ENCODE measurements around the gene SHC4. TPM values are rescaled to one million over a fixed set of nuclear protein-coding genes. Genes with fewer than 3 reads are reported as not detected.

SHC4 gene
- polyA plus RNA-seq, 3 donors: 0.09 TPM; not detected in 2

DNA sequence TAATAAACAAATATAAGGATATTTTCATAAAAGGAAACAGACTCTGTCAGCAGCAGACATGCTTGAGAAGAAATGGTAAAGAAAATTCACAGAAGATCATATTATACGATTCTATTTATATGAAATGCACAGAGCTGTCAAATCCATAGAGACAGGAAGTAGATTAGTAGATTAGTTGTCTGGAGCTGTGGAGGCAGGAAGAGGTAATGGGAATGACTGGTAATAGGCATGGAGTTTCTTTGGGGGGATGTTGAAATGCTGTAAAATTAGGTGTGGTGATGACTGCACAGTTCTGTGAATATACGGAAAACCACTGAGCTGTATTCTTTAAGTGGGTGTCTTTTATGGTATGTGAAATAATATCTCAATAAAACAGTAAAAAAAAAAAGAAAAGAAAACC lies 188.2 kb downstream of the SHC4 start:
- peaks cover 21 to 79% of the 10 kb centered on the region in 2 donors for H3K36me3 ChIP-seq (replicated peaks in 1 of 2; ENCODE audit: control insufficient read depth in 1 of 2, insufficient read depth in 2 of 2, low read length in 2 of 2)
- no peaks in the 10 kb centered on the region for H3K27me3 ChIP-seq (ENCODE audit: control insufficient read depth in 2 of 2, insufficient read depth in 2 of 2, low read length in 2 of 2)
- no peaks in the 10 kb centered on the region for H3K4me1 ChIP-seq (ENCODE audit: control insufficient read depth in 1 of 2, insufficient read depth in 2 of 2, low read length in 2 of 2)
- Mint-ChIP-seq H3K27ac (peak overlapping the region in 1 of 7 donors; percentile 17), H3K9me3 (peaks cover 0 to 3% (median 0%) of the 10 kb centered on the region in 7 donors), H3K36me3 (peaks cover 52 to 72% of the 10 kb centered on the region in 2 donors), H3K4me1 (no peaks in the 10 kb centered on the region), H3K4me3 (no peak overlapping the region), H3K27me3 (ENCODE audit: low read depth in 3 of 3) (no peaks in the 10 kb centered on the region)
- no peaks in the 10 kb centered on the region for H3K9me3 ChIP-seq (replicated peaks in 1 of 2; ENCODE audit: control insufficient read depth in 1 of 2, insufficient read depth in 1 of 2, low read length in 2 of 2)
- no CpG with 5 or more reads among the region's 2 CpGs for WGBS (ENCODE audit: insufficient coverage)
- H3K4me3 ChIP-seq (replicated peaks in 1 of 3; ENCODE audit: low read depth in 2 of 3, low read length in 3 of 3): no peak overlapping the region
- no peak overlapping the region for H2AFZ ChIP-seq (ENCODE audit: insufficient read depth, low read depth, low read length, poor library complexity, severe bottlenecking)
- no peak overlapping the region for H3K9ac ChIP-seq (ENCODE audit: insufficient read depth, low read length, poor library complexity, severe bottlenecking)
- H3K79me2 ChIP-seq (ENCODE audit: insufficient read depth, low read length): no peaks in the 10 kb centered on the region
- intact Hi-C loops (cut with micrococcal nuclease): no loop called here
- no peak overlapping the region for H3K27ac ChIP-seq (ENCODE audit: low read depth in 1 of 2, low read length in 2 of 2)
- H4K20me1 ChIP-seq (ENCODE audit: insufficient read depth, low read length): no peaks in the 10 kb centered on the region
- TF ChIP-seq, protein P1, sequence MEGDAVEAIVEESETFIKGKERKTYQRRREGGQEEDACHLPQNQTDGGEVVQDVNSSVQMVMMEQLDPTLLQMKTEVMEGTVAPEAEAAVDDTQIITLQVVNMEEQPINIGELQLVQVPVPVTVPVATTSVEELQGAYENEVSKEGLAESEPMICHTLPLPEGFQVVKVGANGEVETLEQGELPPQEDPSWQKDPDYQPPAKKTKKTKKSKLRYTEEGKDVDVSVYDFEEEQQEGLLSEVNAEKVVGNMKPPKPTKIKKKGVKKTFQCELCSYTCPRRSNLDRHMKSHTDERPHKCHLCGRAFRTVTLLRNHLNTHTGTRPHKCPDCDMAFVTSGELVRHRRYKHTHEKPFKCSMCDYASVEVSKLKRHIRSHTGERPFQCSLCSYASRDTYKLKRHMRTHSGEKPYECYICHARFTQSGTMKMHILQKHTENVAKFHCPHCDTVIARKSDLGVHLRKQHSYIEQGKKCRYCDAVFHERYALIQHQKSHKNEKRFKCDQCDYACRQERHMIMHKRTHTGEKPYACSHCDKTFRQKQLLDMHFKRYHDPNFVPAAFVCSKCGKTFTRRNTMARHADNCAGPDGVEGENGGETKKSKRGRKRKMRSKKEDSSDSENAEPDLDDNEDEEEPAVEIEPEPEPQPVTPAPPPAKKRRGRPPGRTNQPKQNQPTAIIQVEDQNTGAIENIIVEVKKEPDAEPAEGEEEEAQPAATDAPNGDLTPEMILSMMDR (IDR thresholded peaks at IDR 0.05): no peak
- DNase-seq: no peak
- H3K4me2 ChIP-seq (replicated peaks; ENCODE audit: extremely low read depth, low read length, poor library complexity, severe bottlenecking): no peak overlapping the region

- no peak for DNase-seq
- H3K36me3 ChIP-seq (replicated peaks in 1 of 2; ENCODE audit: control insufficient read depth in 1 of 2, insufficient read depth in 2 of 2, low read length in 2 of 2): peaks cover 23 to 79% of the 10 kb centered on the region in 2 donors
- Mint-ChIP-seq H3K27me3 (ENCODE audit: low read depth in 3 of 3) (no peaks in the 10 kb centered on the region), H3K4me3 (no peak overlapping the region), H3K27ac (peak overlapping the region in 1 of 7 donors; percentile 56), H3K36me3 (peaks cover 52 to 76% of the 10 kb centered on the region in 2 donors), H3K9me3 (peaks cover 0 to 3% (median 0%) of the 10 kb centered on the region in 7 donors), H3K4me1 (no peaks in the 10 kb centered on the region)
- H4K20me1 ChIP-seq (ENCODE audit: insufficient read depth, low read length): no peaks in the 10 kb centered on the region
- H3K79me2 ChIP-seq (ENCODE audit: insufficient read depth, low read length): no peaks in the 10 kb centered on the region
- no peak overlapping the region for H3K27ac ChIP-seq (ENCODE audit: low read depth in 1 of 2, low read length in 2 of 2)
- H3K4me2 ChIP-seq (replicated peaks; ENCODE audit: extremely low read depth, low read length, poor library complexity, severe bottlenecking): no peak overlapping the region
- no peaks in the 10 kb centered on the region for H3K4me1 ChIP-seq (ENCODE audit: control insufficient read depth in 1 of 2, insufficient read depth in 2 of 2, low read length in 2 of 2)
- TF ChIP-seq, protein P1 (IDR thresholded peaks at IDR 0.05): no peak
- H2AFZ ChIP-seq (ENCODE audit: insufficient read depth, low read depth, low read length, poor library complexity, severe bottlenecking): no peak overlapping the region
- H3K4me3 ChIP-seq (replicated peaks in 1 of 3; ENCODE audit: low read depth in 2 of 3, low read length in 3 of 3): no peak overlapping the region
- H3K9ac ChIP-seq (ENCODE audit: insufficient read depth, low read length, poor library complexity, severe bottlenecking): no peak overlapping the region
- no peaks in the 10 kb centered on the region for H3K9me3 ChIP-seq (replicated peaks in 1 of 2; ENCODE audit: control insufficient read depth in 1 of 2, insufficient read depth in 1 of 2, low read length in 2 of 2)
- intact Hi-C loops (cut with micrococcal nuclease): no loop called here
- 100% methylated on average over 1 of the region's 1 CpG for whole genome bisulfite sequencing (ENCODE audit: insufficient coverage)
- H3K27me3 ChIP-seq (ENCODE audit: control insufficient read depth in 2 of 2, insufficient read depth in 2 of 2, low read length in 2 of 2): no peaks in the 10 kb centered on the region
Observed at GRCh38 chr15:48774484-48774883, 189.2 kb downstream of the SHC4 start.

Small RNA genes within 50 kb of the gene (small RNA-seq; reads per million reads assigned to genes)
- not detected for gene RF00019 (ENCODE audit: insufficient read length, low read depth)

Other genes with a start within 250 kb of the SHC4 start
- gene CEP152, start 152.8 kb downstream of the SHC4 start, polyA plus RNA-seq: 1 to 10 TPM; 1.0 to 3.8 (median 1.4) TPM
- gene EID1, start 85.8 kb downstream of the SHC4 start, polyA plus RNA-seq: 100 to 1,000 TPM in 2 of 3 donors, 10 to 100 TPM in 1; 41.2 to 182 (median 181) TPM
- gene SECISBP2L, start 82.5 kb upstream of the SHC4 start, polyA plus RNA-seq: 10 to 100 TPM in 1 of 3 donors, 1 to 10 TPM in 2; 5.0 to 19.8 (median 9.5) TPM
- 10 to 100 TPM; 22.2 to 36.1 (median 32.4) TPM for gene COPS2, start 191.7 kb upstream of the SHC4 start, polyA plus RNA-seq
- gene GALK2, start 206.3 kb upstream of the SHC4 start, polyA plus RNA-seq: 10 to 100 TPM; 14.2 to 16.9 (median 14.5) TPM

Data from CD14-positive monocyte (primary cell).